Neutrophil (primary cell): Measurements from ENCODE around the gene TPO.
"Not testable (repeated sequence)": the region's sequence is repeated elsewhere in the genome, so short reads cannot be mapped to it uniquely, and the experiment has no call there.

Source experiments
- H3K27ac ChIP-seq: fragments of 200-600 bp; sonication (generic); 2 replicates; pipeline ENCODE4 v1.5.1; 2016; ENCODE audit warnings: mild to moderate bottlenecking, moderate library complexity
- H3K27me3 ChIP-seq: fragments of 200-600 bp; sonication (generic); 2 replicates; pipeline ENCODE4 v1.6.0; 2016; ENCODE audit warnings: mild to moderate bottlenecking
- H3K36me3 ChIP-seq: fragments of 200-600 bp; sonication (generic); 2 replicates; pipeline ENCODE4 v1.5.1; 2017
- H3K4me1 ChIP-seq, 2 experiments: fragments of 200-600 bp in 1 of 2; sonication (generic) in 1 of 2; 1 replicate in 1 of 2; 2 replicates in 1 of 2; pipeline versions ENCODE4 v1.5.1 to v1.6.1; 2013 to 2016; ENCODE audit warnings: low read depth in 1 of 2, low read length in 1 of 2, mild to moderate bottlenecking in 1 of 2, moderate library complexity in 1 of 2; ENCODE audit not compliant: control insufficient read depth in 1 of 2, insufficient read depth in 1 of 2
- H3K4me3 ChIP-seq, 2 experiments: fragments of 200-600 bp in 1 of 2; sonication (generic) in 1 of 2; 1 replicate in 1 of 2; 2 replicates in 1 of 2; pipeline ENCODE4 v1.5.1; 2013 to 2016; ENCODE audit warnings: low read depth in 1 of 2, low read length in 1 of 2, mild to moderate bottlenecking in 1 of 2, moderate library complexity in 1 of 2
- H3K9me3 ChIP-seq: fragments of 200-600 bp; sonication (generic); 2 replicates; pipeline ENCODE4 v1.5.1; 2016
- CTCF ChIP-seq: fragments of 200-600 bp; sonication (generic); IDR thresholded peaks from 2 replicates; pipeline ENCODE4 v1.5.1; 2016; ENCODE audit warnings: antibody characterized with exemption

TPO gene

DNA sequence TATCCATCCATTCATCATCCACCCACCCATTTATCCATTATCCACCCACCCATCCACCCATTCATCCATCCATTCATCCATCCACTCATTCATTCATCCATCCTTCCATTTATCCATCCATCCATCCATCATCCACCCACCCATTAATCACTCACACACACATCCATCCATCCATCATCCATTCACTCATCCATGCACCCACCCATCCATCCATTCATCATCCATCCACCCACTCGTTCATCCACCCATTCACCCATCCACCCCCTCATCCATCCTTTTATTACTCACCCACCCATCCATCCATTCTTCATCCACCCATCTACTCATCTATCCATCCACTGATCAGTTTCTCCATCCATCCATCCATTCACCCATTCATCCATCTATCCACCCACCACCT, 8.1 kb upstream of the TPO start:
- no peak overlapping the region for H3K4me3 ChIP-seq
- no peak overlapping the region for H3K27ac ChIP-seq
- no peaks in the 10 kb centered on the region for H3K27me3 ChIP-seq
- no peaks in the 10 kb centered on the region for H3K36me3 ChIP-seq
- no peak for TF ChIP-seq CTCF
- H3K4me1 ChIP-seq, result no peaks in the 10 kb centered on the region
- H3K9me3 ChIP-seq, result no peaks in the 10 kb centered on the region

DNA sequence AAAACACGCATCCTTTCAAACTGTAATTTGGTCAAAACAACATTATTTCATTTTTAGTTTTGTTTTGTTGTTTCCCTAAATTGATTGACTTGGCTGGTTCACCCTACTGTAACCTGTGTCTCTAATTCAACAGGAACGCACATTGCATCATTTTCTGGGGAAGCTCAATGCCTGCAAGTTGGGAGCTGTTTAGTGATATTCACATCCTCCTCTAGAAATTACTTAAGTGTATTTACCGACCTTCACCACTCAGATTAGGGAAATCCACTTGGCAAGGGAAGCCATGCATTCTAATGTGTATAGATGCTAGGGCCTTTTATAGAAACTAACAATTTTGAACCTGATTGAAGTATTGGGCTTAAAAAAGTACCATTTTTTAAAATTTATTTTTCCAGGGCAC, 7.3 kb upstream of the TPO start:
- H3K27ac ChIP-seq, result no peak overlapping the region
- H3K36me3 ChIP-seq, result no peaks in the 10 kb centered on the region
- H3K9me3 ChIP-seq, result no peaks in the 10 kb centered on the region
- no peaks in the 10 kb centered on the region for H3K27me3 ChIP-seq
- TF ChIP-seq CTCF, result no peak
- H3K4me3 ChIP-seq, result no peak overlapping the region
- no peaks in the 10 kb centered on the region for H3K4me1 ChIP-seq

DNA sequence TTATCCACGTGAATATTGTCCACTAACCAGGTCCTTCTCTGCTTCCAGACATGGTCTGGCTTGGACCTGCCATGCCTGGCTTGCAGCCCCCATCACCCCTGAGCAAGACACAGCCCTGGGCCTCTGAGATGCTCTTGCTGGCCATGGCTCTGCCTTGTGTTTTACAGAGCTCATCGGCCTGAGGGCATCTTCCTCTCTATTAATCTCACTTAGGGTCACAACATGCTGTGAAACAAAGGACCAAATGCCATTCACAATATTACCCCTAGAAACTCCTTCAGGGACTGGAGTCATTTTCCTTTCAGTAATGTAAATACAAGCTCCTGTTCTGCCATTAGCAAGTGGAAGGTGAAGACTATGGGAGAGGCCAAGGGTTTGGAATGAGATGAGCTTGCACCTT, 6.8 kb upstream of the TPO start:
- Histone ChIP-seq H3K9me3 (no peaks in the 10 kb centered on the region), H3K36me3 (no peaks in the 10 kb centered on the region), H3K4me3 (no peak overlapping the region), H3K27ac (no peak overlapping the region), H3K27me3 (no peaks in the 10 kb centered on the region), H3K4me1 (no peaks in the 10 kb centered on the region)
- no peak for TF ChIP-seq CTCF

DNA sequence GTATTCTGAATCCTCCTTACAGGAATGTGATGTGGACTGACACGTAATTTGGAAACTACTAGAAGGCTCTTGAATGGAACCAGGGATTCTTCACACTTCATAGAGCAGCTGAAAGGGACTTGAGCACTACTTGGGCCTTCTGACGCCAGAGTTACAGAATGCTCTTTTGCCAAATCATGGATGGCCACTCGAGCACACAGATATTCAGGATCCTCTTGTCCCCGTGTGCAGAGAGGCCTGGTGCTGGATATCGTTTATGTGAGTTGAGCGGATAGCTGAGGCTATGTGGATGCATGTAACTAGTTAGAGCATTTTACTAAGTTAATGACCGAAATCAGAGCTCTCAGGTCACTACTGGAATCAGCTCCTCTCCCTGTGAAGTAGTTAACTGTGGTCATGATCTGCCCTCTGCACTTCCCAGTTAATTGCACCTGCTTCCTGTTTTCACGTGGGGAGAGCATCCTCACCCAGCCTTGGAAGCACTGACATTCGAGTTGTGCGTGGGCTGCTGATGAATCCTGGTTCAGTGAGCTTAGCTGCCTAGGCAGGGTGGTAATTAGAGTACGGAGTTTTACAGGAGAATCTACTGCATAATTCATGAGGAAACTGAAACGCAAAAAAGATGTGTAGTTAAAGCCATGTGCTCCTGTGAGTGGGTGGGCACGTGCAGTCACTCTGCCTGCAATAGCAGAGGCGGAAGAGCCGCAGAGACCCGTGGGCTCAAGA, 5.2 kb upstream of the TPO start:
- Histone ChIP-seq H3K9me3 (no peaks in the 10 kb centered on the region), H3K27ac (no peak overlapping the region), H3K27me3 (no peaks in the 10 kb centered on the region), H3K4me3 (no peak overlapping the region), H3K36me3 (no peaks in the 10 kb centered on the region), H3K4me1 (no peaks in the 10 kb centered on the region)
- no peak for TF ChIP-seq CTCF

DNA sequence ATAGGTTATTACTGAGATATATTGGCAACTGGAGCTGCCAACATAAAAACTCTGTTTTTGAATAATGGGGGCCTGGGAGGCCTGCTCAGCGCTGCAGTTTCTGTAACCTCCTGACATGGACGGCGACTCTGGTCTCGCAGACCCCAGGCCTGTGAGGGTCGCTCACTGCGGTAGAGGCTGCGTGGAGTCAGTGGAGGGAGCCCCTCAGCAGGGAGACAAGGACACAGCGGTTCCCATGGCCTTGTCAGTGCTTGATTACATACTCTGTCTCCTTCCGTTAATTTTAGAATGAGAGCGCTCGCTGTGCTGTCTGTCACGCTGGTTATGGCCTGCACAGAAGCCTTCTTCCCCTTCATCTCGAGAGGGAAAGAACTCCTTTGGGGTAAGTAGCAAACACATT, 858 bp downstream of the TPO start:
- TF ChIP-seq CTCF, result no peak
- Histone ChIP-seq H3K27me3 (no peaks in the 10 kb centered on the region), H3K4me1 (no peaks in the 10 kb centered on the region), H3K9me3 (no peaks in the 10 kb centered on the region), H3K27ac (no peak overlapping the region), H3K4me3 (no peak overlapping the region), H3K36me3 (no peaks in the 10 kb centered on the region)

- H3K27me3 ChIP-seq, H3K4me3 ChIP-seq, H3K27ac ChIP-seq, H3K4me1 ChIP-seq, H3K36me3 ChIP-seq, H3K9me3 ChIP-seq: not testable (repeated sequence)
Measured at GRCh38 chr2:1414901-1415300, 1.6 kb downstream of the TPO start.
